Endothelial cell (in vitro differentiated cells): ENCODE measurements around the gene POU2AF3. TPM values are rescaled to one million over a fixed set of nuclear protein-coding genes. Genes with fewer than 3 reads are reported as not detected.

Experiments
- DNase-seq: peaks from one replicate; pipeline ENCODE4 v3.0.0; 2021; ENCODE audit warnings: low spot score
- H3K27ac Mint-ChIP-seq: one replicate; pipeline ENCODE4 v1.8.0; 2021; ENCODE audit warnings: mixed read lengths, inconsistent platforms; ENCODE audit not compliant: unreplicated experiment
- H3K27me3 Mint-ChIP-seq: one replicate; pipeline ENCODE4 v1.8.0; 2021; ENCODE audit warnings: mild to moderate bottlenecking, moderate library complexity, mixed read lengths, inconsistent platforms; ENCODE audit not compliant: unreplicated experiment
- H3K36me3 Mint-ChIP-seq: one replicate; pipeline ENCODE4 v1.8.0; 2021; ENCODE audit warnings: mild to moderate bottlenecking, low read depth, mixed read lengths, inconsistent platforms; ENCODE audit not compliant: unreplicated experiment
- H3K4me1 Mint-ChIP-seq: one replicate; pipeline ENCODE4 v1.8.0; 2021; ENCODE audit warnings: mild to moderate bottlenecking, mixed read lengths, inconsistent platforms; ENCODE audit not compliant: unreplicated experiment
- H3K4me3 Mint-ChIP-seq: one replicate; pipeline ENCODE4 v1.8.0; 2021; ENCODE audit warnings: mild to moderate bottlenecking, mixed read lengths, inconsistent platforms; ENCODE audit not compliant: unreplicated experiment
- H3K9me3 Mint-ChIP-seq: one replicate; pipeline ENCODE4 v1.8.0; 2021; ENCODE audit warnings: mixed read lengths, inconsistent platforms; ENCODE audit not compliant: unreplicated experiment
- CTCF ChIP-seq: fragments of 200-600 bp; sonication (generic); IDR thresholded peaks from one replicate; pipeline ENCODE4 v1.5.0; 2021; ENCODE audit warnings: antibody characterized with exemption; ENCODE audit not compliant: unreplicated experiment
- microRNA-seq: library from miRNA; unstranded; fragments of <30 nt; microRNA quantifications from one replicate; pipeline ENCODE4, GENCODE V29; 2020; ENCODE audit not compliant: unreplicated experiment
- total RNA-seq: library from RNA; stranded (reverse); fragmentation: NEBNext Ultra II Directional; extraction: Animal tissue kit (Norgen Biotek cat#: 25700); gene quantifications from one replicate; pipeline ENCODE4 v1.2.1, GENCODE V29; 2021; ENCODE audit not compliant: unreplicated experiment

Gene POU2AF3
- total RNA-seq, 1 donor from 2014 or later: 0.28 TPM

GRCh38 chr11:111357150-111358037 lies 59.0 kb downstream of the POU2AF3 start:
- H3K4me1 Mint-ChIP-seq: peaks cover 5% of the 10 kb centered on the region
- TF ChIP-seq CTCF: no peak

More at GRCh38 chr11:111357150-111358037, 59.0 kb downstream of the POU2AF3 start:
- Mint-ChIP-seq H3K4me3 (no peak overlapping the region), H3K27me3 (peaks cover 8% of the 10 kb centered on the region), H3K27ac (no peak overlapping the region), H3K9me3 (no peaks in the 10 kb centered on the region), H3K36me3 (no peaks in the 10 kb centered on the region)
- no peak for DNase-seq

Small RNA genes lying within 50 kb of the gene (microRNA-seq; reads per million reads assigned to microRNA genes)
- gene MIR4491: not detected

Other genes with a start within 250 kb of the POU2AF3 start
- gene POU2AF2, start 52.8 kb upstream of the POU2AF3 start, total RNA-seq: not detected
- gene POU2AF1, start 80.7 kb downstream of the POU2AF3 start, total RNA-seq: not detected
- not detected for gene BTG4, start 213.8 kb downstream of the POU2AF3 start, total RNA-seq
- gene HOATZ, start 216.2 kb downstream of the POU2AF3 start, total RNA-seq: not detected
- gene LAYN, start 242.2 kb downstream of the POU2AF3 start, total RNA-seq: 26.2 TPM